HepG2 (cell line): ENCODE measurements around the gene ESYT1. TPM values are rescaled to one million over a fixed set of nuclear protein-coding genes. Genes with fewer than 3 reads are reported as not detected.

Source experiments
- ATAC-seq: fragments of 200-7000 bp; cut with Tn5 transposase; 3 replicates; pipeline ENCODE4 v1.9.1; 2020; ENCODE audit warnings: mild to moderate bottlenecking, moderate library complexity
- BruUV-seq: library from RNA; stranded (reverse); fragments of 400-500 nt; replicated peaks from 2 replicates; lab custom pipeline; 2021; lab: Mats Ljungman, UMichigan
- CTCF ChIA-PET: fragments of 300-600 bp; formaldehyde crosslinking; extraction: SDS; loops from one replicate; lab custom pipeline; 2021; ENCODE audit warnings: low total read pairs, inconsistent platforms, low intra/inter-chr PET ratio; lab: Yijun Ruan, JAX
- POLR2A ChIA-PET: fragments of 350-600 bp; sonication (Branson Sonifier 250); formaldehyde crosslinking; loops from one replicate; lab custom pipeline; 2020; ENCODE audit warnings: antibody characterized with exemption, inconsistent platforms; lab: Yijun Ruan, JAX
- DNase-seq: peaks from one replicate; pipeline ENCODE4 v3.0.0-alpha.2; 2015; ENCODE audit warnings: low spot score
- FAIRE-seq: peaks from 3 replicates; lab custom pipeline; 2011; peaks lifted over from hg19 to GRCh38; lab: Jason Lieb, UNC
- H2AFZ ChIP-seq: one replicate; pipeline ENCODE4 v1.6.1; 2011; ENCODE audit warnings: low read length, inconsistent platforms
- H3K27ac ChIP-seq: fragments of 300-600 bp; 3 replicates; pipeline ENCODE4 v1.8.0; 2011; ENCODE audit warnings: mixed run types, mild to moderate bottlenecking, mixed read lengths, low read length, inconsistent platforms; ENCODE audit not compliant: insufficient read depth; ENCODE audit errors: extremely low read length
- H3K27me3 ChIP-seq, 2 experiments: fragments of 200-600 bp in 1 of 2; 2 replicates in 1 of 2; 3 replicates in 1 of 2; pipeline versions ENCODE4 v1.6.0 to v1.8.0; 2011; ENCODE audit warnings: low read length in 2 of 2, mild to moderate bottlenecking in 2 of 2, moderate library complexity in 2 of 2, inconsistent platforms in 1 of 2; ENCODE audit not compliant: insufficient read depth in 2 of 2, control insufficient read depth in 1 of 2
- H3K36me3 ChIP-seq, 2 experiments: fragments of 200-600 bp in 1 of 2; replicated peaks in 1 of 2; 2 replicates in 1 of 2; 3 replicates in 1 of 2; pipeline versions ENCODE4 v1.5.1 to v1.8.0; 2011; ENCODE audit warnings: low read length in 2 of 2, inconsistent platforms in 1 of 2; ENCODE audit not compliant: insufficient read depth in 2 of 2, control insufficient read depth in 1 of 2
- H3K4me1 ChIP-seq: 2 replicates; pipeline ENCODE4 v1.5.1; 2012; ENCODE audit warnings: low read length, inconsistent platforms; ENCODE audit not compliant: insufficient read depth
- H3K4me2 ChIP-seq: 2 replicates; pipeline ENCODE4 v1.6.0; 2011; ENCODE audit warnings: low read depth, low read length, inconsistent platforms
- H3K4me3 ChIP-seq, 3 experiments: fragments of 200-600 bp in 1 of 3; sonication (generic), shearing (Covaris generic) in 1 of 3; replicated peaks in 1 of 3; 2 replicates each; pipeline ENCODE4 v1.5.1; 2011 to 2016; ENCODE audit warnings: low read length in 3 of 3, inconsistent platforms in 2 of 3, low read depth in 2 of 3, mild to moderate bottlenecking in 2 of 3, control low read depth in 1 of 3, mixed read lengths in 1 of 3; ENCODE audit not compliant: insufficient read depth in 1 of 3
- H3K79me2 ChIP-seq: one replicate; pipeline ENCODE4 v1.6.1; 2011; ENCODE audit warnings: low read length, inconsistent platforms; ENCODE audit not compliant: insufficient read depth
- H3K9ac ChIP-seq: 2 replicates; pipeline ENCODE4 v1.6.0; 2011; ENCODE audit warnings: mild to moderate bottlenecking, low read depth, low read length, inconsistent platforms; ENCODE audit not compliant: insufficient read depth
- H3K9me3 ChIP-seq: 2 replicates; pipeline ENCODE4 v1.5.1; 2012; ENCODE audit warnings: mild to moderate bottlenecking, low read length
- H4K20me1 ChIP-seq: 2 replicates; pipeline ENCODE4 v1.6.0; 2011; ENCODE audit warnings: inconsistent platforms, mild to moderate bottlenecking, low read length, moderate library complexity; ENCODE audit not compliant: insufficient read depth
- CCDC6 ChIP-seq: sonication (generic); formaldehyde crosslinking; IDR thresholded peaks from 2 replicates; pipeline ENCODE4 v1.8.1; 2022; ENCODE audit warnings: mild to moderate bottlenecking, missing genetic modification reagents, moderate library complexity
- HBP1 ChIP-seq: IDR thresholded peaks from 2 replicates; pipeline ENCODE4 v1.6.1; 2016; ENCODE audit warnings: low read depth, control low read depth
- HDAC2 ChIP-seq: sonication (generic); formaldehyde crosslinking; IDR thresholded peaks from 2 replicates; pipeline ENCODE4 v1.4.0; 2020; ENCODE audit warnings: missing genetic modification reagents
- HMGXB3 ChIP-seq: sonication (generic); formaldehyde crosslinking; IDR thresholded peaks from 2 replicates; pipeline ENCODE4 v1.4.0; 2020; ENCODE audit warnings: missing genetic modification reagents, borderline replicate concordance
- KDM5A ChIP-seq: fragments of 200-600 bp; sonication (generic); IDR thresholded peaks from 2 replicates; pipeline ENCODE4 v1.7.0; 2018; ENCODE audit warnings: antibody characterized with exemption, mild to moderate bottlenecking, low read length, borderline replicate concordance
- POLR2A ChIP-seq, 2 experiments: IDR thresholded peaks; 2 replicates each; pipeline ENCODE4 v1.6.1; 2011; ENCODE audit warnings: low read depth in 2 of 2, low read length in 2 of 2, mild to moderate bottlenecking in 1 of 2, moderate library complexity in 1 of 2; ENCODE audit not compliant: insufficient read depth in 1 of 2
- SIN3A ChIP-seq: IDR thresholded peaks from 2 replicates; pipeline ENCODE4 v1.6.1; 2011; ENCODE audit warnings: low read depth, mild to moderate bottlenecking, control low read depth, low read length, borderline replicate concordance
- SIX4 ChIP-seq: sonication (generic); formaldehyde crosslinking; IDR thresholded peaks from 2 replicates; pipeline ENCODE4 v1.4.0; 2020; ENCODE audit warnings: missing genetic modification reagents
- SRF ChIP-seq: IDR thresholded peaks from 2 replicates; pipeline ENCODE4 v1.6.1; 2011; ENCODE audit warnings: mild to moderate bottlenecking, low read depth, low read length, moderate library complexity
- SRY ChIP-seq: sonication (generic); formaldehyde crosslinking; IDR thresholded peaks from 2 replicates; pipeline ENCODE4 v1.8.0; 2022; ENCODE audit warnings: mild to moderate bottlenecking, missing genetic modification reagents
- THAP11 ChIP-seq: IDR thresholded peaks from 2 replicates; pipeline ENCODE4 v1.6.1; 2016; ENCODE audit warnings: missing biosample characterization, missing genetic modification reagents
- ZNF232 ChIP-seq: sonication (generic); formaldehyde crosslinking; IDR thresholded peaks from 2 replicates; pipeline ENCODE4 v1.4.0; 2020; ENCODE audit warnings: missing genetic modification reagents, borderline replicate concordance
- ZNF430 ChIP-seq: sonication (generic); formaldehyde crosslinking; IDR thresholded peaks from 2 replicates; pipeline ENCODE4 v1.9.0; 2021; ENCODE audit warnings: mild to moderate bottlenecking, missing genetic modification reagents
- ZNF597 ChIP-seq: sonication (generic); formaldehyde crosslinking; IDR thresholded peaks from 2 replicates; pipeline ENCODE4 v1.5.0; 2020; ENCODE audit warnings: missing genetic modification reagents
- ZNF891 ChIP-seq: sonication (generic); formaldehyde crosslinking; IDR thresholded peaks from 2 replicates; pipeline ENCODE4 v1.5.0; 2020; ENCODE audit warnings: mild to moderate bottlenecking, missing genetic modification reagents
- WGBS: methylation state at CpG from one replicate; pipeline ENCODE4 v1.1.6; 2017; ENCODE audit warnings: low lambda C conversion rate; 5-methylcytosine and 5-hydroxymethylcytosine counted together
- in situ Hi-C: cut with HindIII; loops from 2 replicates; pipeline ENCODE4 v1.10.0; 2017; ENCODE audit warnings: low pct_unique_long_range_greater_than_20kb; ENCODE audit not compliant: extremely low pct_ligation_motif_present
- intact Hi-C: fragments of 100-400 bp; cut with micrococcal nuclease; formaldehyde crosslinking; loops from one replicate; pipeline ENCODE4 v1.10.0; 2022; ENCODE audit not compliant: unreplicated experiment
- polyA plus RNA-seq, 8 experiments: library from polyadenylated mRNA; depleted of rRNA in 3 of 8; stranded (reverse) in 7 of 8; unstranded in 1 of 8; fragments of >200 nt; fragmentation: Illumina TruSeq in 4 of 8; extraction: Trizol in 4 of 8; gene quantifications; 2 replicates each; pipeline versions ENCODE4 v1.2.1 to v1.2.3, GENCODE V29; 2011 to 2016; ENCODE audit warnings: low read depth in 4 of 8, missing spikeins in 1 of 8, mixed read lengths in 1 of 8; ENCODE audit not compliant: insufficient read depth in 1 of 8
- total RNA-seq, 5 experiments: library from RNA; depleted of rRNA; stranded (reverse); fragments of >200 nt; fragmentation: Illumina TruSeq; extraction: Trizol; gene quantifications; 2 replicates each; pipeline ENCODE4 v1.2.3, GENCODE V29; 2016; ENCODE audit warnings: low read depth in 1 of 5

ESYT1 gene
- total and polyA plus RNA-seq, 2 of the 13 experiments (the other 11 are each of a cell fraction or from before 2014, with no cell fraction given): 66.9 to 71.0 TPM

GRCh38 chr12:56158926-56159461, 30.9 kb downstream of the ESYT1 start:
- in situ Hi-C loops: loop anchor here (5.0 kb wide), 1 partner anchor 37 kb away; no protein-coding TSS in a partner anchor
- H3K27me3 ChIP-seq: no peaks in the 10 kb centered on the region; a peak in 1 of 5 replicates
- BruUV-seq: TSS peak; percentile 69
- no peaks in the 10 kb centered on the region for H3K9me3 ChIP-seq
- ATAC-seq (peak; percentile 51), FAIRE-seq (peak; percentile 57), DNase-seq (peak; percentile 70)
- H3K4me3 ChIP-seq: peak overlapping the region; percentile 92 to 99 (median 95)
- H3K79me2 ChIP-seq: peaks cover 27% of the 10 kb centered on the region
- whole genome bisulfite sequencing: 4% methylated on average over 6 of the region's 6 CpGs
- peaks cover 28% of the 10 kb centered on the region for H4K20me1 ChIP-seq
- H3K4me1 ChIP-seq: peaks cover 57% of the 10 kb centered on the region
- ChIA-PET POLR2A (interaction anchor here (1.2 to 3.4 kb wide), 9 partner anchors 9 to 229 kb away, joined by 3 to 30 read pairs (median 6); partner anchors contain the start of genes ESYT1, RPL41, SMARCC2 and ZC3H10), CTCF (interaction anchor here (1.4 to 1.8 kb wide), 2 partner anchors 30 to 33 kb away, joined by 3 to 7 read pairs; partner anchors contain the start of gene SMARCC2)
- peak overlapping the region; percentile 100 for H3K9ac ChIP-seq
- peak overlapping the region; percentile 87 for H3K27ac ChIP-seq
- H3K4me2 ChIP-seq: peak overlapping the region; percentile 83
- peak; percentile 1 to 64; a peak in 1 of 4 replicates for TF ChIP-seq POLR2A (IDR thresholded peaks at IDR 0.05; ENCODE audit: insufficient read depth in 1 of 2, low read depth in 2 of 2, low read length in 2 of 2)
- TF ChIP-seq ZNF597: no peak
- TF ChIP-seq SIX4 (CRISPR knock-in tag): peak; percentile 22; the same call in 1 of the 2 replicates
- TF ChIP-seq SIN3A: 0 out of 2 replicates have a peak, but pooled peaks have one; percentile 15
- 0 out of 2 replicates have a peak, but pooled peaks have one; percentile 8 for TF ChIP-seq HDAC2
- no peak for TF ChIP-seq HMGXB3 (CRISPR knock-in tag)
- no peak for TF ChIP-seq SRY (CRISPR knock-in tag)
- TF ChIP-seq ZNF232 (CRISPR knock-in tag): peak; percentile 9; the same call in 1 of the 2 replicates
- peak; percentile 91 for TF ChIP-seq SRF
- TF ChIP-seq HBP1 (CRISPR knock-in tag): 0 out of 2 replicates have a peak, but pooled peaks have one; percentile 52
- TF ChIP-seq CCDC6 (CRISPR knock-in tag): 0 out of 2 replicates have a peak, but pooled peaks have one; percentile 1
- TF ChIP-seq ZNF891 (CRISPR knock-in tag): 0 out of 2 replicates have a peak, but pooled peaks have one; percentile 38
- no peak for TF ChIP-seq THAP11 (CRISPR knock-in tag)
- peak; percentile 30; the same call in 1 of the 2 replicates for TF ChIP-seq ZNF430 (CRISPR knock-in tag)
- peak; percentile 40; the same call in 1 of the 2 replicates for TF ChIP-seq KDM5A
- peaks cover 22 to 35% of the 10 kb centered on the region in 2 experiments for H3K36me3 ChIP-seq
- H2AFZ ChIP-seq: no peak overlapping the region
- intact Hi-C loops: loop anchor here (2.0 to 5.0 kb wide), 2 partner anchors 32 to 33 kb away; no protein-coding TSS in a partner anchor
